Neural progenitor cell (in vitro differentiated cells): Measurements from ENCODE around the gene PMS1. TPM values are rescaled to one million over a fixed set of nuclear protein-coding genes. Genes with fewer than 3 reads are reported as not detected.

Experiments used
- DNase-seq: peaks from one replicate; pipeline ENCODE4 v3.0.0-alpha.2; 2016; ENCODE audit warnings: low spot score
- H2AFZ ChIP-seq: fragments of 200-600 bp; sonication (generic); replicated peaks from 2 replicates; pipeline ENCODE4 v1.6.1; 2016; ENCODE audit warnings: antibody characterized with exemption
- H3F3A ChIP-seq: fragments of 200-600 bp; sonication (generic); 2 replicates; pipeline ENCODE4 v1.6.1; 2016; ENCODE audit warnings: antibody characterized with exemption, low read depth
- H3K27ac ChIP-seq: fragments of 200-600 bp; sonication (generic); 2 replicates; pipeline ENCODE4 v1.5.1; 2016; ENCODE audit warnings: mild to moderate bottlenecking
- H3K27me3 ChIP-seq: fragments of 200-600 bp; sonication (generic); 2 replicates; pipeline ENCODE4 v1.6.1; 2016; ENCODE audit warnings: mild to moderate bottlenecking, moderate library complexity
- H3K36me3 ChIP-seq: fragments of 200-600 bp; sonication (generic); 2 replicates; pipeline ENCODE4 v1.5.1; 2016
- H3K4me1 ChIP-seq: fragments of 200-600 bp; sonication (generic); 2 replicates; pipeline ENCODE4 v1.6.1; 2016; ENCODE audit warnings: mixed run types
- H3K4me2 ChIP-seq: fragments of 200-600 bp; sonication (generic); 2 replicates; pipeline ENCODE4 v1.6.1; 2016
- H3K4me3 ChIP-seq: fragments of 200-600 bp; sonication (generic); 2 replicates; pipeline ENCODE4 v1.5.1; 2016
- H3K79me2 ChIP-seq: fragments of 200-600 bp; sonication (generic); 2 replicates; pipeline ENCODE4 v1.6.1; 2016; ENCODE audit warnings: low read depth
- H3K9ac ChIP-seq: fragments of 200-600 bp; sonication (generic); 2 replicates; pipeline ENCODE4 v1.6.1; 2016
- H3K9me3 ChIP-seq: fragments of 200-600 bp; sonication (generic); 2 replicates; pipeline ENCODE4 v1.5.1; 2016; ENCODE audit warnings: low read depth
- H4K20me1 ChIP-seq: fragments of 200-600 bp; sonication (generic); 2 replicates; pipeline ENCODE4 v1.6.1; 2016; ENCODE audit warnings: low read depth
- H3K27ac Mint-ChIP-seq: 3 replicates; pipeline ENCODE4 v1.8.0; 2021; ENCODE audit warnings: mixed read lengths
- H3K27me3 Mint-ChIP-seq: 2 replicates; pipeline ENCODE4 v1.8.0; 2022; ENCODE audit warnings: low read depth, mild to moderate bottlenecking, inconsistent platforms, moderate library complexity, mixed read lengths; ENCODE audit not compliant: insufficient read depth
- H3K36me3 Mint-ChIP-seq: 3 replicates; pipeline ENCODE4 v1.8.0; 2021; ENCODE audit warnings: mixed read lengths
- H3K4me1 Mint-ChIP-seq: 3 replicates; pipeline ENCODE4 v1.8.0; 2021; ENCODE audit warnings: mixed read lengths
- H3K4me3 Mint-ChIP-seq: 3 replicates; pipeline ENCODE4 v1.8.0; 2021; ENCODE audit warnings: mild to moderate bottlenecking, moderate library complexity, mixed read lengths
- H3K9me3 Mint-ChIP-seq: 3 replicates; pipeline ENCODE4 v1.8.0; 2020; ENCODE audit warnings: mixed read lengths
- CTCF ChIP-seq: fragments of 200-600 bp; sonication (generic); IDR thresholded peaks from 2 replicates; pipeline ENCODE4 v1.5.1; 2017; ENCODE audit warnings: antibody characterized with exemption, mild to moderate bottlenecking
- EZH2 ChIP-seq: fragments of 200-600 bp; sonication (generic); IDR thresholded peaks from 2 replicates; pipeline ENCODE4 v1.6.1; 2017; ENCODE audit warnings: antibody characterized with exemption, mild to moderate bottlenecking, moderate library complexity
- EZH2phosphoT487 ChIP-seq: fragments of 200-600 bp; sonication (generic); IDR thresholded peaks from 2 replicates; pipeline ENCODE4 v1.6.1; 2017; ENCODE audit warnings: antibody characterized with exemption
- total RNA-seq: library from RNA; depleted of rRNA; stranded (reverse); fragments of >200 nt; gene quantifications from 2 replicates; pipeline ENCODE4 v1.2.3, GENCODE V29; 2015; ENCODE audit warnings: low replicate concordance

Gene PMS1
- 61.3 and 97.9 TPM in 2 replicates for total RNA-seq

- Histone ChIP-seq H3K4me2 (peak within 1 kb of the TSS; percentile 90), H2AFZ (peak within 1 kb of the TSS; percentile 52), H3K36me3 (peaks cover 17% of the 10 kb centered on the region), H3K9ac (peak within 1 kb of the TSS; percentile 80), H4K20me1 (no peaks in the 10 kb centered on the region), H3K27ac (peak within 1 kb of the TSS; percentile 93), H3K27me3 (no peaks in the 10 kb centered on the region), H3K4me3 (peak within 1 kb of the TSS; percentile 72), H3K9me3 (no peaks in the 10 kb centered on the region), H3K79me2 (peaks cover 92% of the 10 kb centered on the region), H3F3A (peaks cover 7% of the 10 kb centered on the region), H3K4me1 (peaks cover 10% of the 10 kb centered on the region)
- peak; percentile 97 for DNase-seq
- Mint-ChIP-seq H3K27me3 (no peaks in the 10 kb centered on the region), H3K9me3 (no peaks in the 10 kb centered on the region), H3K27ac (peak within 1 kb of the TSS; percentile 88), H3K4me3 (peak within 1 kb of the TSS; percentile 87), H3K36me3 (peaks cover 25% of the 10 kb centered on the region), H3K4me1 (peaks cover 28% of the 10 kb centered on the region)
- TF ChIP-seq EZH2phosphoT487 (no peak), EZH2 (no peak), CTCF (no peak)
Measured at GRCh38 chr2:189783927-189784867, at the start of gene PMS1, which contains the start of gene ORMDL1. Gene PMS1, plus strand, starts transcription at chr2:189784450. Its CDS starts 7,360 bp downstream, at chr2:189791810. Gene ORMDL1, minus strand, starts transcription at chr2:189784339. Its CDS starts 1,744 bp downstream, at chr2:189782595.

GRCh38 chr2:189751080-189751658, 33.1 kb upstream of the PMS1 start:
- DNase-seq: peak; percentile 56

More at GRCh38 chr2:189751080-189751658, 33.1 kb upstream of the PMS1 start:
- Histone ChIP-seq H4K20me1 (no peaks in the 10 kb centered on the region), H3K4me2 (no peak overlapping the region), H3F3A (no peaks in the 10 kb centered on the region), H3K4me1 (no peaks in the 10 kb centered on the region), H3K27me3 (no peaks in the 10 kb centered on the region), H2AFZ (no peak overlapping the region), H3K36me3 (peaks cover 11% of the 10 kb centered on the region), H3K9me3 (no peaks in the 10 kb centered on the region), H3K4me3 (no peak overlapping the region), H3K27ac (no peak overlapping the region), H3K9ac (no peak overlapping the region), H3K79me2 (no peaks in the 10 kb centered on the region)
- H3K4me3 Mint-ChIP-seq: no peak overlapping the region
- H3K36me3 Mint-ChIP-seq: peaks cover 5% of the 10 kb centered on the region
- TF ChIP-seq EZH2phosphoT487 (no peak), EZH2 (no peak), CTCF (peak; percentile 73)
- no peak overlapping the region for H3K27ac Mint-ChIP-seq
- no peaks in the 10 kb centered on the region for H3K27me3 Mint-ChIP-seq
- no peaks in the 10 kb centered on the region for H3K4me1 Mint-ChIP-seq
- no peaks in the 10 kb centered on the region for H3K9me3 Mint-ChIP-seq
